ENCODE results near the gene ABT1. TPM values are rescaled to one million over a fixed set of nuclear protein-coding genes. Genes with fewer than 3 reads are reported as not detected.

ABT1 gene
- total and polyA plus RNA-seq, 8 donors: 9.8 to 16.9 (median 15.2) TPM

- Histone ChIP-seq H3K27ac (no peak overlapping the region), H3K36me3 (no peaks in the 10 kb centered on the region), H3K4me3 (no peak overlapping the region), H3K4me1 (peaks cover 0 to 25% of the 10 kb centered on the region in 2 donors), H3K27me3 (no peaks in the 10 kb centered on the region), H3K9me3 (no peaks in the 10 kb centered on the region)
- ATAC-seq (no peak), DNase-seq (no peak)
- TF ChIP-seq CTCF (IDR thresholded peaks at IDR 0.05): no peak
- intact Hi-C loops (cut with DNase I): no loop called here
Observed at GRCh38 chr6:26555505-26556262, 41.1 kb upstream of the ABT1 start.

GRCh38 chr6:26556263-26557070 is 40.3 kb upstream of the ABT1 start:
- peaks cover 0 to 23% of the 10 kb centered on the region in 2 donors for H3K4me1 ChIP-seq
- DNase-seq (peak in 1 of 4 donors; percentile 63), ATAC-seq (no peak)
- H3K4me3 ChIP-seq: no peak overlapping the region
- no peak overlapping the region for H3K27ac ChIP-seq
- no peak for TF ChIP-seq CTCF (IDR thresholded peaks at IDR 0.05)
- H3K27me3 ChIP-seq: no peaks in the 10 kb centered on the region
- H3K36me3 ChIP-seq: no peaks in the 10 kb centered on the region
- intact Hi-C loops (cut with DNase I): no loop called here
- H3K9me3 ChIP-seq: no peaks in the 10 kb centered on the region

- H3K36me3 ChIP-seq: no peaks in the 10 kb centered on the region
- H3K27me3 ChIP-seq: no peaks in the 10 kb centered on the region
- no peak overlapping the region for H3K27ac ChIP-seq
- no peak overlapping the region for H3K4me3 ChIP-seq
- H3K9me3 ChIP-seq: no peaks in the 10 kb centered on the region
- no peak for TF ChIP-seq CTCF (IDR thresholded peaks at IDR 0.05)
- DNase-seq (no peak), ATAC-seq (no peak)
- no peaks in the 10 kb centered on the region for H3K4me1 ChIP-seq
- intact Hi-C loops (cut with DNase I): no loop called here
Observed at GRCh38 chr6:26561533-26562466, 35.0 kb upstream of the ABT1 start.

GRCh38 chr6:26563488-26563887 is 33.3 kb upstream of the ABT1 start:
- Histone ChIP-seq H3K27ac (no peak overlapping the region), H3K9me3 (no peaks in the 10 kb centered on the region), H3K4me3 (no peak overlapping the region), H3K4me1 (peaks cover 0 to 5% of the 10 kb centered on the region in 2 donors), H3K27me3 (no peaks in the 10 kb centered on the region), H3K36me3 (no peaks in the 10 kb centered on the region)
- DNase-seq (no peak), ATAC-seq (no peak)
- intact Hi-C loops (cut with DNase I): no loop called here
- TF ChIP-seq CTCF (IDR thresholded peaks at IDR 0.05): no peak
